DMS 273 (cell line): ENCODE measurements around the gene MAST4.
"Not testable (repeated sequence)": the region's sequence is repeated elsewhere in the genome, so short reads cannot be mapped to it uniquely, and the experiment has no call there.

Experiments used
- DNase-seq: peaks from one replicate; lab custom pipeline; 2025; ENCODE audit not compliant: unreplicated experiment; lab: John Stamatoyannopoulos, UW

Gene MAST4

GRCh38 chr5:67168069-67168468 lies 571.9 kb downstream of the MAST4 start:
- no peak for DNase-seq

GRCh38 chr5:67170767-67171166 lies 574.6 kb downstream of the MAST4 start:
- no peak for DNase-seq

- not testable (repeated sequence) for DNase-seq
Observed at GRCh38 chr5:67173351-67173750, 577.2 kb downstream of the MAST4 start.

GRCh38 chr5:67173959-67174358 lies 577.8 kb downstream of the MAST4 start:
- no peak for DNase-seq

- no peak for DNase-seq
Observed at GRCh38 chr5:67176936-67177335, 580.7 kb downstream of the MAST4 start.

GRCh38 chr5:67178085-67178484 lies 581.9 kb downstream of the MAST4 start:
- DNase-seq = peak; percentile 31

- DNase-seq = no peak
Observed at GRCh38 chr5:67178966-67179365, 582.8 kb downstream of the MAST4 start.

GRCh38 chr5:67179697-67180361 lies 583.6 kb downstream of the MAST4 start:
- DNase-seq = no peak

- no peak for DNase-seq
Observed at GRCh38 chr5:67181648-67182221, 585.5 kb downstream of the MAST4 start.

- DNase-seq = no peak
Observed at GRCh38 chr5:67182301-67182790, 586.2 kb downstream of the MAST4 start.

GRCh38 chr5:67183859-67184258 lies 587.7 kb downstream of the MAST4 start:
- DNase-seq = no peak

GRCh38 chr5:67187006-67187715 lies 591.0 kb downstream of the MAST4 start:
- DNase-seq = no peak

GRCh38 chr5:67188274-67189078 lies 592.3 kb downstream of the MAST4 start:
- peak; percentile 10 for DNase-seq

GRCh38 chr5:67189079-67189354 lies 592.8 kb downstream of the MAST4 start:
- no peak for DNase-seq

- no peak for DNase-seq
Observed at GRCh38 chr5:67189931-67190330, 593.7 kb downstream of the MAST4 start.

- no peak for DNase-seq
Observed at GRCh38 chr5:67190410-67190809, 594.2 kb downstream of the MAST4 start.

GRCh38 chr5:67190861-67191260 lies 594.7 kb downstream of the MAST4 start:
- DNase-seq = no peak

GRCh38 chr5:67192719-67193438 lies 596.7 kb downstream of the MAST4 start:
- DNase-seq = no peak

- DNase-seq = no peak
Observed at GRCh38 chr5:67193439-67193807, 597.2 kb downstream of the MAST4 start.

GRCh38 chr5:67194166-67194565 lies 598.0 kb downstream of the MAST4 start:
- DNase-seq = no peak
